Measurements from ENCODE around the gene KIAA1549.
"Not testable (repeated sequence)": the region's sequence is repeated elsewhere in the genome, so short reads cannot be mapped to it uniquely, and the experiment has no call there.

Gene KIAA1549

DNA sequence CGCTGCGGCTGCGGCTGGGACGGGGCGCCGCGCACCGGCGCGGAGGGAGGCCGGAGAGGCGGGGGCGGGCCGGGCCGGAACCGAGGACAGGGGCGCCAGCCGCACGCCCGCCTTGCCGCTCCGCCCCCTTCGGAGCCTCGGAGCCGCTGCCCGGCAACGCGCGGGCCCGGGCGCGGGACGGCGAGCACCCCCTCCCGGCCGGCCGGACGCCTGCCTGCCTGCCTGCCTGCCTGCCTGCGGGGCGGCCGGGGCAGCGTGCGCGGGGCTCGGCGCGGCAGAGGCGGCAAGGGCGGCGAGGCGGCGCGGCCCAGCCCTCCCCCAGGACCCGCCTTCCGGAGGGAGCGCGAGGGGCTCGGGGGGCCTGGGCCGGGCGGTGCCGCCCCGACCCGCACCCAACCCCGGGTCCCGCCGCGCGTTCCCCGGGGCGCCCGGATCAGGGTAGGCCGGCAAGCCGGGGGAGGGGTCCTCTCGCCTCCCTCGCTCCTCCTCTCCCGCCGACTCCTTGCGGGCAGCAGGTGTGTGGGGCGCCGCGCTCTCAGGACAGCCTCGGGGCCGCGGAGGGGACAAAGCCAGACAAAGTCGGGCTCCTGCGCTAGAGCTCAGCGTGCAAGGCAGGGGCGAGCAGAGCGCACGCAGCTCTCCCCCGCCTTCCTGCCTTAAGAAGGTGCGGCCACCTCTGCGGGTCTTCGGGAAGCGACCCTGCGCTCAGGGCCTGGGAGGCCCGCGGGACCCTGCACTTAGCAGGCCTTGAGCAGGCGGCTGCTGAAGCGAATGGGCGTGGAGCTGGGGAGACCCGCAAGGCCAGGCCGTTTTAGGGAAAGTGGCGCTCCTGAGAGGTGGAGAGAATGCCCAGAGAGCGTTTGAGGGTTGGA is at the start of gene KIAA1549:
TSS of gene KIAA1549 (minus strand) at position 58 of the 872 bp plus-strand sequence. CDS start 120 bp downstream, outside the sequence.
- Histone ChIP-seq H3K27ac (ENCODE audit: low read depth, low read length) (no peak within 1 kb of the TSS), H3K4me1 (ENCODE audit: insufficient read depth, low read length) (peaks cover 7% of the 10 kb centered on the region), H3K4me3 (ENCODE audit: low read depth in 1 of 2, low read length in 2 of 2) (peak within 1 kb of the TSS; percentile 52 to 73), H3K27me3 (ENCODE audit: control insufficient read depth in 1 of 2, insufficient read depth in 2 of 2, low read length in 2 of 2) (no peaks in the 10 kb centered on the region), H3K9me3 (ENCODE audit: low read length) (no peaks in the 10 kb centered on the region), H3K9ac (ENCODE audit: low read length) (peak within 1 kb of the TSS; percentile 39), H3K36me3 (ENCODE audit: insufficient read depth, low read length) (no peaks in the 10 kb centered on the region)

DNA sequence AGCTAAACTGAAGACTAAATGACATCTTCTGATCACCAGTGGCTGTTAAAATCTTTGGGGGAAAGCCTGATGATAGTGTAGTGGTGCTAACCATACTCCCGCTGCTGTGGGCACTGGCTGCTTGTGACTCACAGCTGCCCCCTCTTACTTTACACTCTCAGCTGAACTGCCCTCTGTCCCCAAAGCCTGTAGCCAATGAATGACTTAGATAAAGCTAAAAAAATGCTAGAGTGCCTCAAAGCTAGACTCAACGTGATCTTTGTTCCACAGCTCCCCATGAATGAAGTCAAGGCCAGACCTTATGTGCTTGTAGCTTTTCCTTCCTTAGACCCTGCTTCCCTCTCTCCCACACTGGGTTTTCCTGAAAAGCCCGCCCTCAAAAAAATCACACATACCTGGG is 48.2 kb upstream of the KIAA1549 start:
- no peak overlapping the region for H3K27ac ChIP-seq (ENCODE audit: low read depth, low read length)
- H3K36me3 ChIP-seq (ENCODE audit: insufficient read depth, low read length) = peaks cover 35% of the 10 kb centered on the region
- no peaks in the 10 kb centered on the region for H3K27me3 ChIP-seq (ENCODE audit: control insufficient read depth in 1 of 2, insufficient read depth in 2 of 2, low read length in 2 of 2)
- peaks cover 4% of the 10 kb centered on the region for H3K4me1 ChIP-seq (ENCODE audit: insufficient read depth, low read length)
- no peak overlapping the region for H3K4me3 ChIP-seq (ENCODE audit: low read depth in 1 of 2, low read length in 2 of 2)
- H3K9me3 ChIP-seq (ENCODE audit: low read length) = no peaks in the 10 kb centered on the region
- H3K9ac ChIP-seq (ENCODE audit: low read length) = no peak overlapping the region

DNA sequence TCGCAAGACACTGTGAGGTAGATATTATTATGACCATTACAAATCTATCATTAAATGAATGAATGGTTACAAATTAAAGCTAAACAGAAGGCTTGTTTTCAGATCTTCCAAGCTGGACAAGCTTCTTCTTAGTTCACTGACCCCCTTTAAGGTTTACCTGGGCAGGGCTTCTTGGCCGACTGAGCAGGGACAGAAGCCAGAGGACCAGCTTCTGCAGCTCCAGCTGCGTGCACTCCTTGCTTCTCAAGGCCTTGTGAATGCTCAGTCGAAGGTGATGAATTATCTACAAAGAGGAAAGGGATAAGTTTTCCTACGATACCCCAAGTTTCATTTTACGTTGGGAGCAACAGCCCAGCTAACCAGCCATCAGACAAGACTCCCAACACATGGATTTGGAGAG is 45.4 kb upstream of the KIAA1549 start:
- Histone ChIP-seq H3K27ac (ENCODE audit: low read depth, low read length) (no peak overlapping the region), H3K4me1 (ENCODE audit: insufficient read depth, low read length) (no peaks in the 10 kb centered on the region), H3K4me3 (ENCODE audit: low read depth in 1 of 2, low read length in 2 of 2) (no peak overlapping the region), H3K27me3 (ENCODE audit: control insufficient read depth in 1 of 2, insufficient read depth in 2 of 2, low read length in 2 of 2) (no peaks in the 10 kb centered on the region), H3K9me3 (ENCODE audit: low read length) (no peaks in the 10 kb centered on the region), H3K9ac (ENCODE audit: low read length) (no peak overlapping the region), H3K36me3 (ENCODE audit: insufficient read depth, low read length) (peaks cover 44% of the 10 kb centered on the region)

- H3K27ac ChIP-seq (ENCODE audit: low read depth, low read length); H3K9me3 ChIP-seq (ENCODE audit: low read length); H3K27me3 ChIP-seq (ENCODE audit: control insufficient read depth in 1 of 2, insufficient read depth in 2 of 2, low read length in 2 of 2); H3K4me3 ChIP-seq (ENCODE audit: low read depth in 1 of 2, low read length in 2 of 2); H3K9ac ChIP-seq (ENCODE audit: low read length); H3K4me1 ChIP-seq (ENCODE audit: insufficient read depth, low read length): not testable (repeated sequence)
- peaks cover 40% of the 10 kb centered on the region for H3K36me3 ChIP-seq (ENCODE audit: insufficient read depth, low read length)
Measured at GRCh38 chr7:139025861-139026260, 44.7 kb upstream of the KIAA1549 start.

GRCh38 chr7:139023076-139023475 is 41.9 kb upstream of the KIAA1549 start:
- Histone ChIP-seq H3K4me3 (ENCODE audit: low read depth in 1 of 2, low read length in 2 of 2) (no peak overlapping the region), H3K4me1 (ENCODE audit: insufficient read depth, low read length) (no peaks in the 10 kb centered on the region), H3K9ac (ENCODE audit: low read length) (no peak overlapping the region), H3K9me3 (ENCODE audit: low read length) (no peaks in the 10 kb centered on the region), H3K27me3 (ENCODE audit: control insufficient read depth in 1 of 2, insufficient read depth in 2 of 2, low read length in 2 of 2) (no peaks in the 10 kb centered on the region), H3K36me3 (ENCODE audit: insufficient read depth, low read length) (peaks cover 27% of the 10 kb centered on the region), H3K27ac (ENCODE audit: low read depth, low read length) (no peak overlapping the region)

DNA sequence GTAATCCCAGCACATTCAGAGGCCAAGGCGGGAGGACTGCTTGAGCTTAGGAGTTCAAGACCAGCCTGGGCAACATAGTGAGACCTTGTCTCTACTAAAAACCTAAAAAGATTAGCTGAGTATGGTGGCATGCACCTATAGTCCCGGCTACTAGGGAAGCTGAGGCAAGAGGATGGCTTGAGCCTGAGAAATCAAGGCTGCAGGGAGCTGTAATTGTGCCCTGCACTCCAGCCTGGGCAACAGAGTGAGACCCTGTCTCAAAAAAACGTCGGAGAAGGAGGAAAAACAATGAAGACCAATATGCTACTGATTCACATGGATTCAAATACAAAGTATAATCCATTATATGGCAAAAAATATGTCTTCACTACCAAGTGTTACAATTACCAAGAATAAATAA is 41.1 kb upstream of the KIAA1549 start:
- H3K27me3 ChIP-seq (ENCODE audit: control insufficient read depth in 1 of 2, insufficient read depth in 2 of 2, low read length in 2 of 2) = no peaks in the 10 kb centered on the region
- H3K4me1 ChIP-seq (ENCODE audit: insufficient read depth, low read length) = peaks cover under 1% of the 10 kb centered on the region
- no peaks in the 10 kb centered on the region for H3K9me3 ChIP-seq (ENCODE audit: low read length)
- H3K36me3 ChIP-seq (ENCODE audit: insufficient read depth, low read length) = peaks cover 25% of the 10 kb centered on the region
- no peak overlapping the region for H3K9ac ChIP-seq (ENCODE audit: low read length)
- no peak overlapping the region for H3K27ac ChIP-seq (ENCODE audit: low read depth, low read length)
- H3K4me3 ChIP-seq (ENCODE audit: low read depth in 1 of 2, low read length in 2 of 2) = no peak overlapping the region

- Histone ChIP-seq H3K4me1 (ENCODE audit: insufficient read depth, low read length) (peaks cover 5% of the 10 kb centered on the region), H3K9me3 (ENCODE audit: low read length) (no peaks in the 10 kb centered on the region), H3K36me3 (ENCODE audit: insufficient read depth, low read length) (peaks cover 8% of the 10 kb centered on the region), H3K27me3 (ENCODE audit: control insufficient read depth in 1 of 2, insufficient read depth in 2 of 2, low read length in 2 of 2) (no peaks in the 10 kb centered on the region), H3K4me3 (ENCODE audit: low read depth in 1 of 2, low read length in 2 of 2) (no peak overlapping the region), H3K27ac (ENCODE audit: low read depth, low read length) (no peak overlapping the region), H3K9ac (ENCODE audit: low read length) (no peak overlapping the region)
Measured at GRCh38 chr7:139018910-139019309, 37.7 kb upstream of the KIAA1549 start.

DNA sequence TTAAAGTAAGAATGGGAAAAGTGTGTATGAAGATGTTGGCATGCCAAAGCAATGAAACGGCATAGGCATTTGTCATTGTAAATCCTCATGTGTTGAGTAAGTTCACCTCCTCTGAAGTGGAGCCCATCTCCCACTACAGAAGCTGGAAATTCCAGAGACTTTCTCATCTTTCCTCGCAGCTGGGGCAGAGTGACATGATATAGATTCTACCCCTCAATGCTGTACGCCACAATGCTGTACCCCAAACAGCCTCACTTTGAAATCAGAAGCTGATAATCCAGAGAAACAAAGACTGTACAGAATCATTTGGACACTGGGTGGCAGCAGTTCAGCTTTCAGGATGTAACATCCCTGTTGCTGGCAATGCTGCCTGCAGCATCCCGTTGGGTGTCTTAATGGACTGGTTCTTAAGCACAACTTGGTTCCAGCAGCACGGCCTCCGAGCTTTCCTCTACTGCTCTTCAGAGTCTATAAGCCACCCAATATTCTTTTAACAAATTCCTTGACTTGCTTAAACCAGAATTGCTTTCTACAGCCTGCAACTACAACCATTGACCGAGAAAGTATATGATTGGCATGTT is 35.8 kb upstream of the KIAA1549 start:
- H3K4me1 ChIP-seq (ENCODE audit: insufficient read depth, low read length) = peaks cover 5% of the 10 kb centered on the region
- no peaks in the 10 kb centered on the region for H3K27me3 ChIP-seq (ENCODE audit: control insufficient read depth in 1 of 2, insufficient read depth in 2 of 2, low read length in 2 of 2)
- H3K4me3 ChIP-seq (ENCODE audit: low read depth in 1 of 2, low read length in 2 of 2) = no peak overlapping the region
- no peak overlapping the region for H3K27ac ChIP-seq (ENCODE audit: low read depth, low read length)
- no peaks in the 10 kb centered on the region for H3K36me3 ChIP-seq (ENCODE audit: insufficient read depth, low read length)
- no peaks in the 10 kb centered on the region for H3K9me3 ChIP-seq (ENCODE audit: low read length)
- H3K9ac ChIP-seq (ENCODE audit: low read length) = no peak overlapping the region

- H3K27me3 ChIP-seq (ENCODE audit: control insufficient read depth in 1 of 2, insufficient read depth in 2 of 2, low read length in 2 of 2) = no peaks in the 10 kb centered on the region
- no peaks in the 10 kb centered on the region for H3K4me1 ChIP-seq (ENCODE audit: insufficient read depth, low read length)
- H3K9ac ChIP-seq (ENCODE audit: low read length) = no peak overlapping the region
- no peak overlapping the region for H3K4me3 ChIP-seq (ENCODE audit: low read depth in 1 of 2, low read length in 2 of 2)
- no peak overlapping the region for H3K27ac ChIP-seq (ENCODE audit: low read depth, low read length)
- no peaks in the 10 kb centered on the region for H3K36me3 ChIP-seq (ENCODE audit: insufficient read depth, low read length)
- no peaks in the 10 kb centered on the region for H3K9me3 ChIP-seq (ENCODE audit: low read length)
Measured at GRCh38 chr7:139011373-139011772, 30.2 kb upstream of the KIAA1549 start.

GRCh38 chr7:139004321-139005090 is 23.3 kb upstream of the KIAA1549 start:
- Histone ChIP-seq H3K4me3 (ENCODE audit: low read depth in 1 of 2, low read length in 2 of 2) (no peak overlapping the region), H3K9ac (ENCODE audit: low read length) (no peak overlapping the region), H3K27me3 (ENCODE audit: control insufficient read depth in 1 of 2, insufficient read depth in 2 of 2, low read length in 2 of 2) (no peaks in the 10 kb centered on the region), H3K4me1 (ENCODE audit: insufficient read depth, low read length) (no peaks in the 10 kb centered on the region), H3K27ac (ENCODE audit: low read depth, low read length) (no peak overlapping the region), H3K36me3 (ENCODE audit: insufficient read depth, low read length) (no peaks in the 10 kb centered on the region), H3K9me3 (ENCODE audit: low read length) (no peaks in the 10 kb centered on the region)

- Histone ChIP-seq H3K9ac (ENCODE audit: low read length) (no peak overlapping the region), H3K36me3 (ENCODE audit: insufficient read depth, low read length) (no peaks in the 10 kb centered on the region), H3K9me3 (ENCODE audit: low read length) (no peaks in the 10 kb centered on the region), H3K27ac (ENCODE audit: low read depth, low read length) (no peak overlapping the region), H3K4me1 (ENCODE audit: insufficient read depth, low read length) (no peaks in the 10 kb centered on the region), H3K4me3 (ENCODE audit: low read depth in 1 of 2, low read length in 2 of 2) (no peak overlapping the region), H3K27me3 (ENCODE audit: control insufficient read depth in 1 of 2, insufficient read depth in 2 of 2, low read length in 2 of 2) (no peaks in the 10 kb centered on the region)
Measured at GRCh38 chr7:138999414-138999813, 18.2 kb upstream of the KIAA1549 start.

Measured in muscle layer of colon (tissue), 2 donors.